SU-DHL-6 (cell line): Measurements from ENCODE around the gene IL17REL.

Experiments used
- CTCF ChIP-seq: fragments of 200-600 bp; sonication (generic); IDR thresholded peaks from one replicate; pipeline ENCODE4 v1.5.1; 2017; ENCODE audit warnings: antibody characterized with exemption, mild to moderate bottlenecking, low read length, moderate library complexity; ENCODE audit not compliant: insufficient read depth, poor library complexity, severe bottlenecking
- EZH2phosphoT487 ChIP-seq: fragments of 200-600 bp; sonication (generic), shearing (Covaris generic); conservative IDR thresholded peaks from 2 replicates; pipeline ENCODE4 v1.6.1; 2018; ENCODE audit warnings: mild to moderate bottlenecking, antibody characterized with exemption, low read length, moderate library complexity, mixed read lengths

GRCh38 chr22:49995361-49996118 lies 17.0 kb downstream of the IL17REL start:
- TF ChIP-seq CTCF (no peak), EZH2phosphoT487 (no peak)
